ENCODE data around the gene CTF1. TPM values are rescaled to one million over a fixed set of nuclear protein-coding genes. Genes with fewer than 3 reads are reported as not detected.

The CTF1 gene
- total RNA-seq, 2 donors from 2014 or later = 6.5 to 7.6 TPM

- no peaks in the 10 kb centered on the region for H3K27me3 ChIP-seq
- H3K27ac ChIP-seq = peak overlapping the region; percentile 93 to 94
- H3K9me3 ChIP-seq = no peaks in the 10 kb centered on the region
- peaks cover 0 to 24% of the 10 kb centered on the region in 2 donors for H3K4me1 ChIP-seq
- peak overlapping the region; percentile 78 to 90 for H3K4me3 ChIP-seq
- H3K36me3 ChIP-seq = no peaks in the 10 kb centered on the region
- DNase-seq (ENCODE audit: low spot score) = peak; percentile 86
- peak in 1 of 2 donors; percentile 9 for TF ChIP-seq CTCF (IDR thresholded peaks at IDR 0.05)
These were observed 21.3 kb upstream of the CTF1 start for GRCh38 chr16:30874821-30875717.

GRCh38 chr16:30875871-30876801 lies 20.3 kb upstream of the CTF1 start:
- DNase-seq (ENCODE audit: low spot score) = no peak
- Histone ChIP-seq H3K4me3 (peak overlapping the region; percentile 78 to 90), H3K4me1 (peaks cover 0 to 24% of the 10 kb centered on the region in 2 donors), H3K27me3 (no peaks in the 10 kb centered on the region), H3K9me3 (no peaks in the 10 kb centered on the region), H3K36me3 (no peaks in the 10 kb centered on the region), H3K27ac (peak overlapping the region; percentile 93 to 94)
- TF ChIP-seq CTCF (IDR thresholded peaks at IDR 0.05) = no peak

- Histone ChIP-seq H3K27me3 (no peaks in the 10 kb centered on the region), H3K4me3 (no peak overlapping the region), H3K9me3 (no peaks in the 10 kb centered on the region), H3K27ac (peak overlapping the region; percentile 93 to 94), H3K4me1 (peaks cover 0 to 28% of the 10 kb centered on the region in 2 donors), H3K36me3 (no peaks in the 10 kb centered on the region)
- no peak for TF ChIP-seq CTCF (IDR thresholded peaks at IDR 0.05)
- DNase-seq (ENCODE audit: low spot score) = no peak
These were observed 19.5 kb upstream of the CTF1 start for GRCh38 chr16:30876867-30877266.

GRCh38 chr16:30882429-30883310 lies 13.7 kb upstream of the CTF1 start:
- no peak for TF ChIP-seq CTCF (IDR thresholded peaks at IDR 0.05)
- Histone ChIP-seq H3K27ac (no peak overlapping the region), H3K9me3 (no peaks in the 10 kb centered on the region), H3K4me1 (peaks cover 0 to 11% of the 10 kb centered on the region in 2 donors), H3K4me3 (no peak overlapping the region), H3K27me3 (no peaks in the 10 kb centered on the region), H3K36me3 (peaks cover 19% of the 10 kb centered on the region)
- DNase-seq (ENCODE audit: low spot score) = no peak

- peaks cover 38% of the 10 kb centered on the region for H3K36me3 ChIP-seq
- no peak overlapping the region for H3K4me3 ChIP-seq
- no peaks in the 10 kb centered on the region for H3K27me3 ChIP-seq
- no peak for TF ChIP-seq CTCF (IDR thresholded peaks at IDR 0.05)
- H3K27ac ChIP-seq = no peak overlapping the region
- peaks cover 0 to 11% of the 10 kb centered on the region in 2 donors for H3K4me1 ChIP-seq
- no peak for DNase-seq (ENCODE audit: low spot score)
- no peaks in the 10 kb centered on the region for H3K9me3 ChIP-seq
These were observed 11.7 kb upstream of the CTF1 start for GRCh38 chr16:30884760-30885159.
